B cell (primary cell): ENCODE data around the gene CDH5. TPM values are rescaled to one million over a fixed set of nuclear protein-coding genes. Genes with fewer than 3 reads are reported as not detected.

ENCODE experiments used
- ATAC-seq: fragments of 200-7000 bp; cut with Tn5 transposase; one replicate; pipeline ENCODE4 v1.10.0; 2021; ENCODE audit warnings: low read depth, mild to moderate bottlenecking, moderate number of reproducible peaks, moderate library complexity
- CTCF ChIA-PET: fragments of 350-600 bp; sonication (Branson Sonifier 250); formaldehyde crosslinking; loops from one replicate; lab custom pipeline; 2021; ENCODE audit warnings: antibody characterized with exemption, inconsistent platforms; lab: Charles Lee
- POLR2A ChIA-PET: fragments of 350-600 bp; sonication (Branson Sonifier 250); formaldehyde crosslinking; loops from one replicate; lab custom pipeline; 2021; ENCODE audit warnings: antibody characterized with exemption; lab: Charles Lee
- DNase-seq: peaks from one replicate; pipeline ENCODE4 v3.0.0; 2013
- H2AFZ ChIP-seq: 2 replicates; pipeline ENCODE4 v1.6.1; 2012; ENCODE audit warnings: mild to moderate bottlenecking, low read depth, low read length; ENCODE audit not compliant: insufficient read depth, poor library complexity, severe bottlenecking
- H3K27ac ChIP-seq, 2 donors: 1 replicate in 1 of 2; 2 replicates in 1 of 2; pipeline ENCODE4 v1.5.1; 2012 to 2013; ENCODE audit warnings: low read length in 2 of 2, mild to moderate bottlenecking in 2 of 2, moderate library complexity in 1 of 2
- H3K27me3 ChIP-seq, 4 experiments: fragments of 200-600 bp in 1 of 4; sonication (generic) in 1 of 4; replicated peaks in 1 of 4; 1 replicate in 2 of 4; 2 replicates in 2 of 4; pipeline versions ENCODE4 v1.6.1 to v1.7.0; 2013 to 2016; ENCODE audit warnings: low read length in 3 of 4, mild to moderate bottlenecking in 2 of 4, mixed read lengths in 1 of 4, moderate library complexity in 1 of 4; ENCODE audit not compliant: insufficient read depth in 4 of 4, control insufficient read depth in 3 of 4; ENCODE audit errors: control extremely low read depth in 1 of 4
- H3K36me3 ChIP-seq, 2 experiments: replicated peaks in 1 of 2; 1 replicate in 1 of 2; 2 replicates in 1 of 2; pipeline versions ENCODE4 v1.6.1 to v1.7.1; 2013; ENCODE audit warnings: low read length in 1 of 2; ENCODE audit not compliant: insufficient read depth in 2 of 2, control insufficient read depth in 1 of 2; ENCODE audit errors: control extremely low read depth in 1 of 2, extremely low read depth in 1 of 2
- H3K4me1 ChIP-seq, 2 donors: fragments of 200-600 bp in 1 of 2; sonication (generic) in 1 of 2; 1 replicate in 1 of 2; 2 replicates in 1 of 2; pipeline versions ENCODE4 v1.5.1 to v1.6.1; 2013 to 2017; ENCODE audit warnings: low read length in 2 of 2; ENCODE audit not compliant: control insufficient read depth in 2 of 2, insufficient read depth in 2 of 2
- H3K4me2 ChIP-seq: replicated peaks from 2 replicates; pipeline ENCODE3; 2012; ENCODE audit warnings: mild to moderate bottlenecking, low read depth, low read length; ENCODE audit not compliant: poor library complexity, severe bottlenecking
- H3K4me3 ChIP-seq, 5 experiments: fragments of 200-600 bp in 1 of 5; sonication (generic) in 1 of 5; 1 replicate in 3 of 5; 2 replicates in 2 of 5; pipeline versions ENCODE4 v1.5.1 to v1.7.0; 2011 to 2016; ENCODE audit warnings: low read length in 4 of 5, mild to moderate bottlenecking in 4 of 5, low read depth in 2 of 5, control low read depth in 1 of 5, moderate library complexity in 1 of 5; ENCODE audit not compliant: insufficient read depth in 1 of 5; ENCODE audit errors: control extremely low read depth in 1 of 5, extremely low read depth in 1 of 5
- H3K79me2 ChIP-seq: fragments of 200-600 bp; sonication (generic); one replicate; pipeline ENCODE4 v1.6.0; 2016; ENCODE audit warnings: low read length; ENCODE audit not compliant: control insufficient read depth, insufficient read depth
- H3K9ac ChIP-seq: fragments of 200-600 bp; sonication (generic); 2 replicates; pipeline ENCODE4 v1.6.1; 2017; ENCODE audit warnings: mild to moderate bottlenecking, low read length, moderate library complexity
- H3K9me3 ChIP-seq, 3 donors: one replicate each; pipeline versions ENCODE4 v1.6.1 to v1.7.1; 2013; ENCODE audit warnings: low read length in 2 of 3; ENCODE audit not compliant: control insufficient read depth in 2 of 3, insufficient read depth in 1 of 3; ENCODE audit errors: control extremely low read depth in 1 of 3
- H4K20me1 ChIP-seq: 2 replicates; pipeline ENCODE4 v1.6.0; 2012; ENCODE audit warnings: mild to moderate bottlenecking, low read length; ENCODE audit not compliant: insufficient read depth, control insufficient read depth, poor library complexity, severe bottlenecking
- H3K27ac Mint-ChIP-seq: one replicate; pipeline ENCODE4 v1.8.0; 2021; ENCODE audit warnings: mixed read lengths
- H3K27me3 Mint-ChIP-seq: one replicate; pipeline ENCODE4 v1.8.0; 2021; ENCODE audit warnings: mixed read lengths
- H3K4me1 Mint-ChIP-seq: one replicate; pipeline ENCODE4 v1.8.0; 2021; ENCODE audit warnings: mixed read lengths
- H3K4me3 Mint-ChIP-seq: one replicate; pipeline ENCODE4 v1.8.0; 2021; ENCODE audit warnings: mixed read lengths
- H3K9me3 Mint-ChIP-seq: one replicate; pipeline ENCODE4 v1.8.0; 2022; ENCODE audit warnings: mixed read lengths; ENCODE audit not compliant: insufficient read depth
- EZH2 ChIP-seq: IDR thresholded peaks from 2 replicates; pipeline ENCODE4 v1.6.1; 2012; ENCODE audit warnings: borderline replicate concordance, low read depth, mild to moderate bottlenecking, moderate library complexity, low read length; ENCODE audit not compliant: insufficient read depth, poor library complexity, severe bottlenecking
- WGBS: methylation state at CpG from one replicate; pipeline ENCODE4 v1.1.5; 2013; ENCODE audit warnings: missing lambda C conversion rate; ENCODE audit not compliant: insufficient coverage; 5-methylcytosine and 5-hydroxymethylcytosine counted together
- intact Hi-C: fragments of 100-400 bp; cut with micrococcal nuclease; formaldehyde crosslinking; loops from one replicate; pipeline ENCODE4 v1.10.0; 2022
- polyA plus RNA-seq: library from polyadenylated mRNA; depleted of rRNA; stranded (reverse); fragments of >200 nt; gene quantifications from 2 replicates; pipeline ENCODE4 v1.2.3, GENCODE V29; 2012
- total RNA-seq, 2 donors: library from RNA; stranded (reverse); fragments of 120-200 nt in 1 of 2; gene quantifications; 1 replicate in 1 of 2; 2 replicates in 1 of 2; pipeline versions ENCODE4 v1.2.3 to v1.2.4, GENCODE V29; 2013 to 2022
- TF ChIP-seq, protein P1 (sequence below): fragments of 200-600 bp; IDR thresholded peaks from one replicate; pipeline ENCODE4 v1.8.0; 2022; ENCODE audit warnings: antibody characterized with exemption, mild to moderate bottlenecking

Gene CDH5
- total and polyA plus RNA-seq, 2 donors (not counting 1 experiment from before 2014, with no cell fraction given): not detected

GRCh38 chr16:66434619-66435430, 68.3 kb downstream of the CDH5 start:
- no peaks in the 10 kb centered on the region for H3K9me3 Mint-ChIP-seq
- Histone ChIP-seq H2AFZ (no peak overlapping the region), H3K4me2 (no peak overlapping the region), H3K9ac (no peak overlapping the region), H3K4me1 (no peaks in the 10 kb centered on the region), H4K20me1 (no peaks in the 10 kb centered on the region), H3K79me2 (no peaks in the 10 kb centered on the region), H3K9me3 (no peaks in the 10 kb centered on the region), H3K36me3 (no peaks in the 10 kb centered on the region), H3K27ac (no peak overlapping the region), H3K27me3 (peaks cover 0 to 23% (median 9%) of the 10 kb centered on the region in 4 experiments), H3K4me3 (no peak overlapping the region)
- H3K27me3 Mint-ChIP-seq: peaks cover 38% of the 10 kb centered on the region
- no peak overlapping the region for H3K4me3 Mint-ChIP-seq
- intact Hi-C loops: no loop called here
- DNase-seq (no peak), ATAC-seq (no peak)
- CTCF ChIA-PET: interaction anchor here (1.1 kb wide), 1 partner anchor 396 kb away, joined by 3 read pairs; the partner anchor contains the start of gene NAE1
- no peaks in the 10 kb centered on the region for H3K4me1 Mint-ChIP-seq
- TF ChIP-seq, protein P1, sequence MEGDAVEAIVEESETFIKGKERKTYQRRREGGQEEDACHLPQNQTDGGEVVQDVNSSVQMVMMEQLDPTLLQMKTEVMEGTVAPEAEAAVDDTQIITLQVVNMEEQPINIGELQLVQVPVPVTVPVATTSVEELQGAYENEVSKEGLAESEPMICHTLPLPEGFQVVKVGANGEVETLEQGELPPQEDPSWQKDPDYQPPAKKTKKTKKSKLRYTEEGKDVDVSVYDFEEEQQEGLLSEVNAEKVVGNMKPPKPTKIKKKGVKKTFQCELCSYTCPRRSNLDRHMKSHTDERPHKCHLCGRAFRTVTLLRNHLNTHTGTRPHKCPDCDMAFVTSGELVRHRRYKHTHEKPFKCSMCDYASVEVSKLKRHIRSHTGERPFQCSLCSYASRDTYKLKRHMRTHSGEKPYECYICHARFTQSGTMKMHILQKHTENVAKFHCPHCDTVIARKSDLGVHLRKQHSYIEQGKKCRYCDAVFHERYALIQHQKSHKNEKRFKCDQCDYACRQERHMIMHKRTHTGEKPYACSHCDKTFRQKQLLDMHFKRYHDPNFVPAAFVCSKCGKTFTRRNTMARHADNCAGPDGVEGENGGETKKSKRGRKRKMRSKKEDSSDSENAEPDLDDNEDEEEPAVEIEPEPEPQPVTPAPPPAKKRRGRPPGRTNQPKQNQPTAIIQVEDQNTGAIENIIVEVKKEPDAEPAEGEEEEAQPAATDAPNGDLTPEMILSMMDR: no peak
- TF ChIP-seq EZH2: no peak
- 83% methylated on average over 9 of the region's 9 CpGs for WGBS
- POLR2A ChIA-PET: no interaction called here
- H3K27ac Mint-ChIP-seq: no peak overlapping the region

DNA sequence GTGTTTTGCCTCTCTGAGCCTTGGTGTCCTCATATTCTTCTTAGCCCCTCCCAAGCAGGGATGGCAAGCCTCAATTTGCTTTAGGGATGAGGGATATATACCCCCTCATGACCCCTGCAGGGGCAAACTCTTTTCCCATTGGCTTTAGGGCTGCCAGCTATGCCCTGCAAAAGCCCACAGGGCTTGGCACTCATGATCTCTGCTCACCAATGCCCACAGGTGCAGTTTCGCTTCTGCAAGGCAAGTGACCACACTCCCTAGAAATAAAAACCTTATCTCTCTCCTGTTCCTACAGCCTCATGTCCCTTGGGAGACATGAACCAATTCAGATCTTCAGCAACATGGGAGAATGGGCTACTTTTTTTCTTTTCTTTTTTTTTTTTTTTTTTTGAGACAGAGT, 69.4 kb downstream of the CDH5 start:
- CTCF ChIA-PET: interaction anchor here (1.1 kb wide), 1 partner anchor 395 kb away, joined by 3 read pairs; the partner anchor contains the start of gene NAE1
- POLR2A ChIA-PET: no interaction called here

More for the DNA sequence above, 69.4 kb downstream of the CDH5 start:
- intact Hi-C loops: no loop called here
- TF ChIP-seq, protein P1: no peak
- no peak for TF ChIP-seq EZH2
- H3K4me3 ChIP-seq: no peak overlapping the region
- no peaks in the 10 kb centered on the region for H3K4me1 ChIP-seq
- ATAC-seq (no peak), DNase-seq (no peak)
- H3K9ac ChIP-seq: no peak overlapping the region
- no peak overlapping the region for H3K27ac ChIP-seq
- Mint-ChIP-seq H3K4me3 (no peak overlapping the region), H3K27me3 (peaks cover 36% of the 10 kb centered on the region), H3K9me3 (no peaks in the 10 kb centered on the region), H3K27ac (no peak overlapping the region), H3K4me1 (no peaks in the 10 kb centered on the region)
- no peak overlapping the region for H2AFZ ChIP-seq
- no peaks in the 10 kb centered on the region for H3K79me2 ChIP-seq
- H3K9me3 ChIP-seq: no peaks in the 10 kb centered on the region
- WGBS: no CpG with 5 or more reads among the region's 1 CpG
- no peaks in the 10 kb centered on the region for H4K20me1 ChIP-seq
- no peaks in the 10 kb centered on the region for H3K36me3 ChIP-seq
- H3K27me3 ChIP-seq: peaks cover 0 to 19% (median 9%) of the 10 kb centered on the region in 4 experiments
- H3K4me2 ChIP-seq: no peak overlapping the region
